Epithelial cell of esophagus (primary cell): ENCODE results near the gene DRC1.
A peak's percentile ranks its signal among the peaks of the same experiment; 100 is the strongest.

Experiments used
- DNase-seq: peaks from one replicate; pipeline ENCODE4 v3.0.0; 2010; ENCODE audit warnings: low read depth
- H3K4me3 ChIP-seq: 2 replicates; pipeline ENCODE4 v1.5.1; 2011; ENCODE audit warnings: mild to moderate bottlenecking, low read length, control low read depth
- CTCF ChIP-seq: IDR thresholded peaks from 2 replicates; pipeline ENCODE4 v1.5.1; 2011; ENCODE audit warnings: low read depth, mild to moderate bottlenecking, low read length, control low read depth, inconsistent platforms; ENCODE audit not compliant: insufficient read depth; ENCODE audit errors: missing control alignments

DRC1 gene

GRCh38 chr2:26429779-26430578, 28.3 kb downstream of the DRC1 start:
- H3K4me3 ChIP-seq, result no peak overlapping the region
- TF ChIP-seq CTCF, result no peak
- peak; percentile 8 for DNase-seq

- DNase-seq, result peak; percentile 45
- no peak for TF ChIP-seq CTCF
- no peak overlapping the region for H3K4me3 ChIP-seq
Measured at GRCh38 chr2:26430826-26431225, 29.1 kb downstream of the DRC1 start.

- no peak for TF ChIP-seq CTCF
- DNase-seq, result no peak
- no peak overlapping the region for H3K4me3 ChIP-seq
Measured at GRCh38 chr2:26432363-26432762, 30.6 kb downstream of the DRC1 start.

- no peak for TF ChIP-seq CTCF
- H3K4me3 ChIP-seq, result no peak overlapping the region
- no peak for DNase-seq
Measured at GRCh38 chr2:26432859-26433258, 31.1 kb downstream of the DRC1 start.

GRCh38 chr2:26435106-26435505, 33.4 kb downstream of the DRC1 start:
- no peak for TF ChIP-seq CTCF
- H3K4me3 ChIP-seq, result no peak overlapping the region
- DNase-seq, result no peak

GRCh38 chr2:26438526-26438925, 36.8 kb downstream of the DRC1 start:
- H3K4me3 ChIP-seq, result no peak overlapping the region
- DNase-seq, result peak; percentile 42
- peak; percentile 1 for TF ChIP-seq CTCF

- no peak for TF ChIP-seq CTCF
- DNase-seq, result no peak
- H3K4me3 ChIP-seq, result no peak overlapping the region
Measured at GRCh38 chr2:26438926-26439325, 37.2 kb downstream of the DRC1 start.
